ENCODE measurements around the gene CREG1.
"Not testable (repeated sequence)": the region's sequence is repeated elsewhere in the genome, so short reads cannot be mapped to it uniquely, and the experiment has no call there.

The CREG1 gene

DNA sequence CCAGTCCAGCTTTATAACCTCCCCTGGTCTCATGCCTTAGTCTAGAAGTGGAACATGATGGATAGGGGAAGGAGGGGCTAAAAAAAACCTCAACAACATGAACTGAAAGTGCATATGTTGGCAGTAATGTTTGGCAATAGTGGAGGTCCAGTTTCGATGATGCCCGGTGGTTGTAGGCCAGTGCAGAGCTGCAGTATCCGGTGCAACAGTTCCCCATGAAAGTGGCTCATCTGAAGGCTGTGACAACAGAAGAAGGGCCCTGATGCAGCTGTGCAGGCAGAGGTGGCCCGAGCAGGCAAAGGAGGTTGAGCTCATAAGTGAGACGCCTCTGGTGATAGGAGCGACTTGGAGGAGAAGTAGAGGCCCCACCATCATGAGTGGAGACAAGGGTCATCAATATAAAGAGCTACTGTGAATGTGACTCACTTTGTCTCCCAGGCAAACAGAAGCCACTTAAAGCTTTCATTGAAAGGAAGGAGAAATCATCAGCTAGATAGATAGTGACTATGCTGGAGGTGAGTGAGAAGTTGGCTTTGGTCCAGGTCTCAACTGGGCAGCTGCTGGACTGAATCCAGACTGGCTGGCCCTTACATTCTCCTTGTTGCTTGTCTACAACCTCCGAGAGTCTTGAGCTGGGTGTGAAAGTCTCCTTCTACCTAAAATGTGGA is 10.2 kb upstream of the CREG1 start:
- DNase-seq: no peak

DNA sequence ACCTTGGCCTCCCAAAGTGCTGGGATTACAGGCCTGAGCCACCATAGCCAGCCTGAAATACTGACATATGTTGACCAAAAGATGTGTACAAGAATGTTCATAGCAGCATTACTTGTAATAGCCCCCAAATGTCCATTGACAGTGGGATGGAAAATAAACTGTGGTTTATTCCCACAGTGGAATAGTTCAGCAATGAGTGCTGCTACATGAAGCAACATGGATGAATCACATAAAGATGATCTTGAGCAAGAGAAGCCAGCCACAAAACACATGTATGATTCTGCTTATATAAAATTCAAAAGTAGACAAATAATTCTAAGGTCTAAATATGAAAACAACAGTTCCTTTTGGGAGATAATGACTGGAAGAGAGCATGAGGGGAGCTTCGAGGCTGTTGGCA is 9.1 kb upstream of the CREG1 start:
- no peak for DNase-seq

DNA sequence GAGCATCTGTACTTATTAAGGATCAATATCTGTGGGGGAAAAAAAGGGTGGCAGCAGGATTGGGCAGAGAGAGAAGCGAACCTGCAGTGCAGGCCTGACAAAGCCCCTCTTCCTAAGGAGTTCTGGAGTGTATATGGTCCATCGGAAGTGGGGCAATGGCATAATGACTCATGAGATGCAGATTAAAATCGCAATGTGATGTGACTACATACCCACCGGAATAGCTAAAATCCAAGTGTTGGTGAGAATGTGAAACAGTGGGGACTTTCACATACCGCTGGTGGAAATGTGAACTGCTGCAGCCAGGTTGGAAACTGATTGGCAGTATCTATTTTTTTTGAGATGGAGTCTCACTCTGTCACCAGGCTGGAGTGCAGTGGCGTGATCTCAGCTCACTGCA is 8.2 kb upstream of the CREG1 start:
- no peak for DNase-seq

DNA sequence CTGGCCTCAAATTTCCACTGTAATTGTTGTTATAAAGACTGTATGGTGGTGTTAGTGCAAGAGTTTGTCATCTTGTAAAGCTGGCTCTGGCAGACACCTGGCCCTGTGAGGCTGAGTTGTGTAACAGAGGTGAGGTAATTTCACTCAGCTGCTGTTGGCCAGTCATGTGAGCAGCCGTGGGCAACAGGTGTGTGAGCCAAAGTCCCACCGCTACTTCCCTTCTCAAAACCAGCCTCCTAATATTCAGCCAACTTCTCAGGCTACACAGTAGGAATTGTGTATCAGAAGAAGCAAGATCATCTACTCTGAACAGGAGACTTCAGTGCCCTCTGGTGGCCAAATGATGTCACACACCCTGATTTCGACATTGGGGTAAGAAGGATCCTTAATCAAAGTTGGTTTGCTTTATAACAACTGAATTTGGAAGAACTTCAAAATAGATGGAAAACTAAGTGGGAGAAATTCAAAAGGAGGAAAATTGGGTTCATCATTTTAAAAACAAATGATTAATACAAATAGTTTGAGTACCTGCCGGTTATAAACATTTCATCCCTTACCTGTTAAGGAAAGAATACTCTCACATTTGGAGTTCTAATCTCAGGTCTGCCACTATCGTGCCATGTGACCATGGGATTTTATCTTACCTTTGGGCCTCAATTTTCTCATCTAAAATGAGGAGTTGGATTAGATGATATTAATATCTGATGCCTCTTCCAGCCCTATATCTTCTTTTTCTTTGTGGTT is 2.6 kb upstream of the CREG1 start:
- DNase-seq: peak; percentile 88

DNA sequence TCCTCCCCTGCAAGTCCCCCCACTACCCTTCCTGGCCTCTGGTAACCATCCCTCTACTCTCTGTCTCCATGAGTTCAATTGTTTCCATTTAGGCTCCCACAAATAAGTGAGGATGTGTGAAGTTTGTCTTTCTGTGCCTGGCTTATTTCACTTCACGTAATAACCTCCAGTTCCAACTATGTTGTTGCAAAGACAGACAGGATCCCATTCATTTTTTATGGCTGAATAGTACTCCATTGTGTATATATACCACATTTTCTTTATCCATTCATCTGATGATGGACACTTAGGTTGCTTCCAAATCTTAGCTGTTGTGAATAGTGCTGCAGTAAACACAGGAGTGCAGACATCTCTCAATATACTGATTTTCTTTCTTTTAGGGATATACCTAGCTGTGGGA is 1.5 kb upstream of the CREG1 start:
- not testable (repeated sequence) for DNase-seq

DNA sequence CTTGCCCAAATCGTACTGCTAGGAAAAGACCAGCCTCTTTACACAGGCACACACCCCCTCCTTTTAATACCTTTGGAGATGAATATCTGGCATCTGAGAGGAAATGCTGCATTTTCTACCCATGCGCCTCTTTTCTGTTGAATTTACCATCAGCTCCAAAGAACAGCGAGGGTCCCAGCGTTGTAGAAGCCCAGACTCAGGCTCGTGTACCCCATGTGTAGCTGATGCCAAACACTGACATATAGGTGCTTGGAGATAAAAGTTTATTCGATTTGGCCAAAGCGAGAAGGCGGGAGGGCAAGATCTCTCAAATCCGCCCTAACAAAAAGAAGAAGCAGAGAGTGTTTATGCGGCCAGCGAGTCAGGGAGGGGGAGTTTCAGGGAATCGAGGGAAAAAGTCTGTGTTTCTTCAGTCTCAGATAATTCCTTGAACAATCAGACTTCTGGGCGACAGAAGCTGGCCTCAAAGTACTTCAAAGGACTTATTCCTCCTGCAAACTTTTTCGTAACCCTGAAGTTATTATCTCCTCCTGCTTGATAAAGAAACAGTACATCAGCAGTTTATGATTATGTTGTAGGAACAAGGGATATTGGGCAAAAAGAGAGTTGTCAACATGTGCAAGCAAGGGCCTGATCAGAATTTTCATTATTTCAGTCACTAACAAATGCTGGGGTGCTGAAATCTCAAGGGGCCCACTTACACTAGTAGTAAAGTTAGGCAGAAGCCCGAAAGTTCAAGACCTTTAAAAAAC is 642 bp upstream of the CREG1 start:
- DNase-seq: no peak

DNA sequence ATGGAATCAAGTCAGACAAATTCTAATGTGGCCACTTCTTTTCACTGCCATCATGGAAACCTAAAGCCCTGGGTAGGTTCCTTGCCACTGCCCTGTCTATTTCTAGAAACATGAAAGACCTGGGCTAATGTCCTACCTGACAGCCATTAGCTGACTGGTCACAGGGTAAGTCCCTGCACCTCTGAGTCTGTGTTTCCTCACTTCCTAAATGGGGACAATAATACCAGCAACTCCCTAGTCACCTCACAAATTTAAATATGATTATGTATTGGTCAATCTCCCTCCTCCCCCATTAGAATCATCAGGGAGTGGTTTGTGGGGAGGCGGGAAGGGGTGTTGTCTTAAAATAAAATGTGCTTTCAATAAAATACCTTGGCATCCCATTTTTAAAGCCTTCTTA is 2.2 kb downstream of the CREG1 start:
- no peak for DNase-seq

DNA sequence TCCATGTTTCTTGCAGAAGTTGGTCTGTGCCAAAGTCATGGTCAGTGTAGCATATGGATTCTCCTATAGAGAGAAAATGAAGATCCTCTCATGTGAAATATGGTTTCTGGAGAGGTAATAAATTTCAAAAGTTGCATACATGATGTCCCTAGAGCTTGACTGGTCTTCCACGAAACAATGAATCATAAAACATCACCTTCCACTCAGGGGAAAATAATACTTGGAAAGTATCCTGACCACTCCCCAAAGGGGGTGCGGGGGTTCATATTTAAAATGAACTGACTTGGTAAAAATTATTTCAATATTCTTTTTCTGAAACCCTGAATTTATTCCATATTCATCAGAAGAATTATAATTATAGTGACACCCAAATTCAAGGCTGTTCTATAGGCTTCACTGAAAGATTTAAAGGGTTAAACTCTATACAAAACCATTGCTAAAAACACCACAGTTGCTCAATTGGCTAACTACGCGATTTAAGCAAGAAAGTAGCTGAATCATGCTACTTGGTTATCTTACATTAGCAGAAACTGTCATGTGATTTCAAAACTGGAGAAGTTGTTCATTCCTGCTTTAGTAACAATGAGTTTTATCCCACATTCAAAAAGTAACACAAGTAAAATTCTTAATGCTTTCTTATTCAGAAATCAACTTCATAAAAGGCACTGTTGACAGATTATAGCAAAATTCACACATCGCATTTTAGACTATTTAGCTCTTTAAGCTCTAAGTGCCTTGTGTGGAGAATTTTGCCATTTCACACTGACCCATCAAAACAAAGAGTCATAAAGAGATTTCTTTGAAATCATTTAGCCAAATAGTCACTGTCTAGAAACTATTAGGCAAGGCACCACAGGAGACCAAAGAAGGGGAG is 5.3 kb downstream of the CREG1 start:
- no peak for DNase-seq

DNA sequence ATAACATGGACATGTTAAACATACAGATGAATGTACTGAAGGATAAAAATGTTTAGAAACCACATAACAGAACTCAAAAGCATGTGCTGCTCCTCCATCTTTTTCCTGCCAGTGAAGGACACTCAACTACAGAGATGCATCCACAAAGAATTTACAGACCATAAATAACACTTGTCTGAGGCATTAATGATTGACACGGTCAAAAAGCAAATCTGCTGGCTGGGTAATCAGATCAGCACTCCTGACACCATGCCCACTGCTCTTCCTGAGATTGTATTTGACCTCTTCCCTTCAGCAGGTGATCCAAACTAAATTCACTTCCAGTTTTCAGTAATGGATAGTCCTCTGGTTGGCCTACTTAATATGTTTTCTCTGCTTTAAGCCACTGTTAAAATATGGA is 6.6 kb downstream of the CREG1 start:
- DNase-seq: no peak

DNA sequence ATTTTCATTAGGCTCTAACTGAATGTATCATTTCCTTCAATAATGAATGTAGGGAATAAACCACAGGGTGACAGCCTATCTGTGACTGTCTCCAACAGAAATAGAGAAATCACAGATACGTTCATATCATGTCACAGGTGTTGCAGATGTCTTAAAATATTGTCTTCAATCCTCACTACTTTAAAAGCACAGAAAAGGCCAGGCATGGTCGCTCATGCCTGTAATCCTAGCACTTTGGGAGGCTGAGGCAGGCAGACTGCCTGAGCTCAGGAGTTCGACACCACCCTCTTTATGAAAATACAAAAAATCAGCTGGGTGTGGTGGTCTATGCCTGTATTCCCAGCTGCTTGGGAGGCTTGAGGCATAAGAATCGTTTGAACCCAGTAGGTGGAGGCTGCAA is 8.2 kb downstream of the CREG1 start:
- DNase-seq: no peak

DNA sequence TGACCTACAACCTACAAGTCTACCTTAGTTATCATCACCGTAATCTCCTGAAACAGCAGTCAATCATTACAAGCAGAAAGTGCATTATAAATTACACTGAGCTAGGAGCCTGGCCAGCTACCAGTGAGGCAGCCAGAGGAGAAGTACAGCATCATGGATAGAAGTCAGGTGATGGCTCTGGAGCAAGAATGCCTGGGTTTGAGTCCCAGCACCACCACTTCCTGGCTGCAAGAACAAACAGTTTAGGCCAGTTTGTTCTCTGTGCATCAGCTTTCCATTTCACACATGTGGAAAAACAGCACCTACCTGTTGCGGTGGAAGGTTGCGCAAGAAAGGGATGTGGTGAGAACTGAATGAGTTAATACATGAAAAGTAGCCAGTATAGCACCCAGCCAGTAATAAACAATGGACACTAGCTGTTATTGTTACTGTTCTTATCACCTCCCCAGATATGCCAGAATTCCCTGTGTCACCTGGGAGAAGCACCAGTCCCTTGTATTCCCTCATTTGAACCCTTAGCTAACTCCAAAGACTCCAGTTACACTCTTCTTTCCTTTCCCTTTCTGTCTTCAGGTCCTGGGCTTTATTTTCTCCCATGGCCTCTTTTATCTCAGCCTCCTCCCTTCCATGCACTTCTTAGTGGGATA is 9.0 kb downstream of the CREG1 start:
- DNase-seq: no peak

DNA sequence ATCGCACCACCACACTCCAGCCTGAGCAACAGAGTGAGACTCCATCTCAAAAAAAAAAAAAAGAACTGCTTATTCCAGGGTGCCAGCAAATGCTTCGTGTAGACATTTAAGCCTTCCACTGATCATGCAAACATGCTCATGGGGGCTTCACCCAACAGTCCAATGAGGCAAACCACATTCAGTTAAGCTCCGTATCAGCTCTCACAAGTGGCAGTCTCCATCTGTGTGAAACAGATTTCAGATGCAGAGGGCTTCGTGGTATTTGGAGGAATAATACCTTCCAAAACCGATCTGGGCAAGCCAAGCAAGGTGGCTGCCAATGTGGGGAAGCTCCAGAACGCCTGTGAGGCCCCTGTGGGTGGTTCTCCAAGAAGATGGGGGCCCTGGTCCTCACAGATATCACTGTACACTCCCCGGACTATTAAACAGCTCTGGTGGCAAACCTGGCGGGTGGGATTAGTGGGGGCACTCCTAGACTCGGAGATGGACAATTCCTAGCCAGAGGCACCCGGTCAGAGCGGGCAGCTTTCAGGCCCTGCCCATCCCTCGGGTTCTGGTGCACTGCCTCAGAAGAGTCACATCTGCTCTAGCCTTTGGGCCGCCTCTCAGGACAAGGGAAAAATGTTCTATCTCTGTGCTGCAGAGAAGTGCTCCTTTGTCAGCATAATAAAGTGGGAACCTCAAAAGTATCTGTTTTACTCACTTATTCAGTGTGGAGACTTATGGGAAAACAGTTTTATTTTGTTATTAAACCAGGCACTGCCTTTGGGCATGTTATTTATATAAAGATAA is 10.2 kb downstream of the CREG1 start:
- DNase-seq: no peak

DNA sequence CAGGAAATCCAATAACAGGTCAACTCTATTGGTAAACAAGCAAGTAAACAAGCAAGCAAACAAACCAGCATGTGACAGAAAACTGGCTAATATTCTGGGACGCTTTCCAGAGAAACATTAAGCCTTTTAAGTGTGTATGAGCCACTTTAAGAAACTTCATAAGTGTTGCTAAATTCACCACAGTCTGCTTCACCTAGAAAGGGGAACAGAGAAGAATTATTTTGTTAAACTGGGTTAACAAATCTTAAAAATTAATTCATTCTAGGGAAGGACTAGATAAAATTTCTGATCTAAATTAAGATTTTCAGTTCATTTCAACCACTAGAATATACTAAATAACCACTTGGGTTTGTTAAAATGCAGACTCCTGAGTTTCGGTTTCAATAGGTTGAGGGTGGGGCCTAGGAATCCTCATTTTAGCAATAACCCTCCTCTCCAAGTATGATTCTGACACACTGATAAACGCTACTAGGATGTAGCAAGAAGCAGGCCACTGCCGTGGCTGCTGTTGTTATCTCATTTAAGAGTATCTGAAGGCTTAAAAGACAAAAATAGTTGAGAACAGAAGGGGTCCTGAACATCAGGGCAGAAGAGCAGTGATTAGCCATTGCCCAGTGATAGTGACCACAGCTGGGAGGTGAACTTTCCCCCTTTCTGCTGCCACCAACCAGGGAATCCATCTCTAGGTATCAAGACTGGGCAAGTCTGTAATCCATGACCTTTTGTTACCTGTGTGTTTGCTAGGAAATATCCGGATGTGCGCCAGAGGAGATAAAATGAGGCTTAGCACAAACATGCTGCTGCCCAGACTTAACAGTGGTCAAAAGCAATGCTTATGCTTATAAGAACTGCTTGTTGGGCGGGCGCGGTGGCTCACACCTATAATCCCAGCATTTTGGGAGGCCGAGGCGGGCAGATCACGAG is 11.2 kb downstream of the CREG1 start:
- peak; percentile 43 for DNase-seq

DNA sequence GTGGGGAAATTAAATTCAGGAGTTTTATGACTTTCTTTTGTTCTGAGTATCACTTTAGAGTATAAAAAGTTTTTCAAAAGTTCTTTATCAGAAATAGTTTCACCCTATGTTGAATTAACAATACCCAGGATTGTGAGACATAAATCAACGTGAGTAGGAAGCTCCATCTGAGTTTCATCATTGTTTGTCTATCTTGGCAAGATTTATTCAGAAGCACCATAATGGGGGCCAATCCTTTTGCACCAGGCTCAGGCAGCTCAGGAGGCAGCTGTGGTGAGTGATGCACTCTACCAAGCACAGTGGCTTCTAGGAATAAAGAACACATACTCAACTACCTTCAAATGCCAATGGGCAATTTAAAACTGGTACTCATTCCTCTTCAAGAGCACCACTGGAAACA is 12.0 kb downstream of the CREG1 start:
- DNase-seq: no peak

DNA sequence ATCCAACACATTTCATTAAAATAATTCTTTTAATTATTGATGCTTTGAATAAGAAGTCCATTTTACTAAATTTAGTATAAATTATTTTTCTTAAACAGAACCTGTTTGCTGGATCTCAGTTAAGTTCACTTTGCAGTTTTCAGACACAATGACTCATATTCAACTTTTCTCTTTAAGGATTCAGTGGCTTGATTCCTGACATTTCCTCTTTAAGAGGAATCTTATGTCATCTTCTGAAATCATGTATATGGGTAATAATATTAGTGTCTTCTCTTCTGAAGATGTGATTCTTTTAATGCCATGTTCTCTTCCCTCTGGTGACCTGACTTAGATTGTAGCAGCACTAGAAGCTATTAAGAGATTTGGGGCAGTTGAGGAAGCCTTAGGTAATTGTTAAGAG is 12.6 kb downstream of the CREG1 start:
- DNase-seq: no peak

DNA sequence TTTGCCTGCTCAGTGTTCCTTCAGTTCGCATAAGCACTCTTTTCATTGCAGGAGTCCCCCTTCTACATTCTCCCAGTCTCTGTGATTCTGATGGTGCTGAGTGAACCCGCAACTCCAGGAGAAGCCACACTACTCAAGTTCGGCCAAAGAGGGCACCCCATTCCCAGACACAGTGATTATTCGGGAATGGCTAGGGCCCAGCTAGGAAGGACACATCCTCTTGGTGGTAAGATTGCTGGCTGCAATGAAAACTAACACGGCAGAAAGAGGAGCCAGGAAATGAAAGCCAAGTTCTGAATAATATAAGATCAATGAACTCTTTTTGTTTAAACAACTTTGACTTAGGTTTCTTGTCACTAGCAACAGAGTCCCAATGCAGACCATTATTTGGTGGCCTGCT is 14.9 kb downstream of the CREG1 start:
- no peak for DNase-seq

DNA sequence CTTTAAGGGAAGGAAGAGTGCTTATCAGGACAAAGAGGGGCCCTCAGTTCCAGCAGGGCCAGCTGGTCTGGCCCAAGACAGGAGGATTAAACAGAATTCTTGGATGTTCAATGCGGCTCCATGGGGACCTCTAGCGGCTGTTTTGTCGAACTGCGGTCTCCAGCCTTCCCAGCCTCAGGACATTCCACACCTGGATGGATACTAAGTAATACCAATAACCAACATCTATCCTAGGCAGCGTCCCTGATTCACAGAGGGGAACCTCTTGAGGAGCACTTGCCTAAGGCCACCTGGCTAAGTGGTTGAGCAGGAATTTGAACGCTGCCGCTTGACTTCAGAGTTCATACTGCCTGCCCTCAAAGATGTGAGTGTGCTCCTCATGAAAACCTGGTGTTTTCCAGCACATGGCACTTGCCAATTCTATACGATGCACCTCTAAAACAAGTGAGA is 19.7 kb downstream of the CREG1 start:
- DNase-seq: peak; percentile 95

DNA sequence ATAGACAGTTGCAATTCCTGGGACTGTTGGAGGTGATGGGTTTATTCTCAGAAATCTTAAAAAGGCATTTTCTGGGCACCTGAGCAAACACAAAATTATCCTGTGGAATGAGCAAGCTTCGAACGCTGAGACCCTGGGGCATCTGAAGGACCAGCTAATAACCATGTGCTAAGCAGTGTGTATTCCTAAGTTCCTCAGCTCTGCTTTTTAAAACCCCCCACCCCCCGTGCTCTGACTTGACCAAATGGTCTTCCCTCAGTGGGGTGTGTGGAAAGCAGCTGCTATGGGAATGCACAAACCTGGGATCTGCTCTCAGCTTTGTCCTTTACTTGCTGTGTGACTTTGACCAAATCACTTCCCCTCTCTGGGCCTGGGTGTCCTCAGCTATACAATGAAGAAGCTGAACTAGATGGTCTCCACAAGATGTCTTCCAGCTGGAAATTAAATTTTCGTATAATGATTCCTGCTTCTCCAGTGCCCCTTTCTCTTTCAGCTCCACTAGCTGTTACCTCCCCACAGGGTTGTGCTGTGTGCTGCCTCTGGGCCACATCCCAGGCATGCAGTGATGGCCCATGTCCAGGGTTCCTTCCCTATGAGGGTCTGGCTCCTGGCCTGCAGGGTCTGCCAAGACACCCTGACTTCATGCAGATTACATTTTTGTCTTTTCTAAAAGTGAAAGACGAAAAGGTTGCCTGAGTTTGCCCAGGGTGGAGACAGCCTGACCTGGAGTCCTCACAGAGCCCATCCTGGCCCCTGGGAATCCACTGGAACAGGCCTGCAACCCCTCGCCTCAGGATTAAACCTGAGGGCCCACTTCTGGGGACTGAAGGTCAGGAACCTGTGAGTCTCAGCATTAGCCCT is 20.4 kb downstream of the CREG1 start:
- DNase-seq: no peak

DNA sequence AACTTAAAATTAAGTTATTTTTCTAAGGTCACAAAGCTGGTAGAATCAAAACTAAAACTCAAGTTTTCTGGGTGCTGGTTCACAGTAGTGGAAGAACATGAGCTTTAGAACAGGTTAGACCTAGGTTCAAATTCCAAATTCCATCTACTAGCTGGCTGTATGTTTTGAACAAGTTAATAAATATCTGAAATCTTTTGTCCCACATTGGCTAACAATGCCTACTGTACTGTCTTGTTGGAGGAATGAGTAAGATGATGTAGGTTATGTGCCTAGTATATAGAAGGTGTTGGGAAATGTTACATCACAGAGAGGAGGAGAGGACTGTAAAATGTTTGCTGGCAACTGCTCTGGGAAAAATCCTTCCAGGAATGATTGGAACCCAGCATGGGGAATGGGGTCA is 21.2 kb downstream of the CREG1 start:
- DNase-seq: no peak
